Measurements from ENCODE around the gene PRPS1L1. TPM values are rescaled to one million over a fixed set of nuclear protein-coding genes. Genes with fewer than 3 reads are reported as not detected.

PRPS1L1 gene
- total and polyA plus RNA-seq, 2 experiments from 2014 or later: not detected

GRCh38 chr7:18059171-18059570 is 31.5 kb upstream of the PRPS1L1 start:
- H3K4me1 ChIP-seq (ENCODE audit: low read depth): no peaks in the 10 kb centered on the region
- no peaks in the 10 kb centered on the region for H3K27me3 ChIP-seq
- no peak overlapping the region for H3K4me3 ChIP-seq
- TF ChIP-seq CTCF (IDR thresholded peaks at IDR 0.05; ENCODE audit: low read depth, low read length): no peak
- no peak for DNase-seq (ENCODE audit: low read depth in 1 of 2, low spot score in 1 of 2)
- H3K9me3 ChIP-seq (ENCODE audit: low read depth): no peaks in the 10 kb centered on the region
- no peak overlapping the region for H3K27ac ChIP-seq
- H3K36me3 ChIP-seq: no peaks in the 10 kb centered on the region

- no peak for TF ChIP-seq CTCF (IDR thresholded peaks at IDR 0.05; ENCODE audit: low read depth, low read length)
- no peaks in the 10 kb centered on the region for H3K4me1 ChIP-seq (ENCODE audit: low read depth)
- H3K36me3 ChIP-seq: no peaks in the 10 kb centered on the region
- no peak for DNase-seq (ENCODE audit: low read depth in 1 of 2, low spot score in 1 of 2)
- no peak overlapping the region for H3K4me3 ChIP-seq
- H3K27me3 ChIP-seq: no peaks in the 10 kb centered on the region
- H3K9me3 ChIP-seq (ENCODE audit: low read depth): no peaks in the 10 kb centered on the region
- no peak overlapping the region for H3K27ac ChIP-seq
These were observed 26.3 kb upstream of the PRPS1L1 start for GRCh38 chr7:18053941-18054340.

- Histone ChIP-seq H3K27me3 (no peaks in the 10 kb centered on the region), H3K4me1 (ENCODE audit: low read depth) (no peaks in the 10 kb centered on the region), H3K36me3 (no peaks in the 10 kb centered on the region), H3K4me3 (no peak overlapping the region), H3K9me3 (ENCODE audit: low read depth) (no peaks in the 10 kb centered on the region), H3K27ac (no peak overlapping the region)
- TF ChIP-seq CTCF (IDR thresholded peaks at IDR 0.05; ENCODE audit: low read depth, low read length): no peak
- no peak for DNase-seq (ENCODE audit: low read depth in 1 of 2, low spot score in 1 of 2)
These were observed 25.7 kb upstream of the PRPS1L1 start for GRCh38 chr7:18053177-18053928.

GRCh38 chr7:18049262-18049661 is 21.6 kb upstream of the PRPS1L1 start:
- Histone ChIP-seq H3K4me1 (ENCODE audit: low read depth) (peaks cover 6% of the 10 kb centered on the region), H3K36me3 (no peaks in the 10 kb centered on the region), H3K4me3 (no peak overlapping the region), H3K9me3 (ENCODE audit: low read depth) (no peaks in the 10 kb centered on the region), H3K27ac (no peak overlapping the region), H3K27me3 (no peaks in the 10 kb centered on the region)
- no peak for DNase-seq (ENCODE audit: low read depth in 1 of 2, low spot score in 1 of 2)
- TF ChIP-seq CTCF (IDR thresholded peaks at IDR 0.05; ENCODE audit: low read depth, low read length): no peak

- Histone ChIP-seq H3K4me3 (no peak overlapping the region), H3K4me1 (ENCODE audit: low read depth) (peaks cover 6% of the 10 kb centered on the region), H3K27ac (no peak overlapping the region), H3K9me3 (ENCODE audit: low read depth) (no peaks in the 10 kb centered on the region), H3K27me3 (no peaks in the 10 kb centered on the region), H3K36me3 (no peaks in the 10 kb centered on the region)
- no peak for DNase-seq (ENCODE audit: low read depth in 1 of 2, low spot score in 1 of 2)
- no peak for TF ChIP-seq CTCF (IDR thresholded peaks at IDR 0.05; ENCODE audit: low read depth, low read length)
These were observed 19.0 kb upstream of the PRPS1L1 start for GRCh38 chr7:18046601-18047000.
